ENCODE results near the gene FRAS1.
"Not testable (repeated sequence)": the region's sequence is repeated elsewhere in the genome, so short reads cannot be mapped to it uniquely, and the experiment has no call there.

DNA sequence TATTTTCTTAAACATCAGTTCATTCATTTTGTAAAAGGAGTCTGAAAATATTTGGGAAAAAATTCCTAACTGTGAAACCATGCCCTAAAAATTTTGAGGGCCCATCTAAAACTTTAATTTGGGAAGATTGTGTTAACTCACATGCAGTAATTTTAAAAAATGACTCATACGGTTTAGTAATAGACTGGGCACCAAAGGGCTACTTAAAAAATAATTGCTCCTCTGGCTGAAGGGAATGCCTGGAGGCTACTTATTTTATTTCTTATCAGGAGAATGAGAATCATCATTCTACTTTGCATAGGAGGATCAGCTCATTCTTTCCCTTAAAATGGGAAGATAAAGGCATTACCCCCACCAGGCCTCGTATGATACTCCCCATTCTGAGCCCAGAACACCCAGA is 271.5 kb downstream of the FRAS1 start:
- TF ChIP-seq, protein P1, sequence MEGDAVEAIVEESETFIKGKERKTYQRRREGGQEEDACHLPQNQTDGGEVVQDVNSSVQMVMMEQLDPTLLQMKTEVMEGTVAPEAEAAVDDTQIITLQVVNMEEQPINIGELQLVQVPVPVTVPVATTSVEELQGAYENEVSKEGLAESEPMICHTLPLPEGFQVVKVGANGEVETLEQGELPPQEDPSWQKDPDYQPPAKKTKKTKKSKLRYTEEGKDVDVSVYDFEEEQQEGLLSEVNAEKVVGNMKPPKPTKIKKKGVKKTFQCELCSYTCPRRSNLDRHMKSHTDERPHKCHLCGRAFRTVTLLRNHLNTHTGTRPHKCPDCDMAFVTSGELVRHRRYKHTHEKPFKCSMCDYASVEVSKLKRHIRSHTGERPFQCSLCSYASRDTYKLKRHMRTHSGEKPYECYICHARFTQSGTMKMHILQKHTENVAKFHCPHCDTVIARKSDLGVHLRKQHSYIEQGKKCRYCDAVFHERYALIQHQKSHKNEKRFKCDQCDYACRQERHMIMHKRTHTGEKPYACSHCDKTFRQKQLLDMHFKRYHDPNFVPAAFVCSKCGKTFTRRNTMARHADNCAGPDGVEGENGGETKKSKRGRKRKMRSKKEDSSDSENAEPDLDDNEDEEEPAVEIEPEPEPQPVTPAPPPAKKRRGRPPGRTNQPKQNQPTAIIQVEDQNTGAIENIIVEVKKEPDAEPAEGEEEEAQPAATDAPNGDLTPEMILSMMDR (conservative IDR thresholded peaks at IDR 0.05; ENCODE audit: low read depth, low read length): not testable (repeated sequence)
- TF ChIP-seq EZH2 (IDR thresholded peaks at IDR 0.05; ENCODE audit: low read length, unreplicated experiment); EZH2phosphoT487 (IDR thresholded peaks at IDR 0.05; ENCODE audit: borderline replicate concordance, low read length): not testable (repeated sequence)

Measured in PC-3 (cell line).